ENCODE data around the gene TAF4B.

Gene TAF4B

DNA sequence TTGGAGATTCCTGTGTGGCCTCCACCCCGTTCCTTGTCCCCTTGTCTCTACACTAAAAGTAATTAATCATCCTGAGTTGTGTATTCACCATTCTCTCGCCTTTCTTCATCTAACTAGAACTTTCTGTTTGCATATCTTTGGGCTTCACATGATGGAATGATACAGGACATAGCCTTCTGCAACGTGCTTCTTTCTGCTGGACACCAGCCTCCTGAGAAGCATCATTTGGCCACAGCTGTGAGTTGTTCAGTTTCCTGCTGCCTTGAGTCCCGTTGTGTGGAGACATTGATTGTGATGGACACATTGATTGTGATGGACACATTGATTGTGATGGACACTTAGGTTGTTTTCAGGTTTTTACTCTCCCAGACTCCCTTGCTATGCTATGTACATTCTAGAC, 182.8 kb downstream of the TAF4B start:
- no peaks in the 10 kb centered on the region for H4K20me1 ChIP-seq (ENCODE audit: insufficient read depth)
- no peaks in the 10 kb centered on the region for H3K36me3 ChIP-seq (ENCODE audit: insufficient read depth)
- no peak overlapping the region for H3K4me3 ChIP-seq (IDR thresholded peaks at IDR 0.05; ENCODE audit: insufficient read depth, low read depth, low read length)
- H3K27me3 ChIP-seq (ENCODE audit: insufficient read depth, low read depth) = no peaks in the 10 kb centered on the region
- no peak overlapping the region for H3K9ac ChIP-seq
- H3K27ac ChIP-seq = no peak overlapping the region
- TF ChIP-seq, protein P1, sequence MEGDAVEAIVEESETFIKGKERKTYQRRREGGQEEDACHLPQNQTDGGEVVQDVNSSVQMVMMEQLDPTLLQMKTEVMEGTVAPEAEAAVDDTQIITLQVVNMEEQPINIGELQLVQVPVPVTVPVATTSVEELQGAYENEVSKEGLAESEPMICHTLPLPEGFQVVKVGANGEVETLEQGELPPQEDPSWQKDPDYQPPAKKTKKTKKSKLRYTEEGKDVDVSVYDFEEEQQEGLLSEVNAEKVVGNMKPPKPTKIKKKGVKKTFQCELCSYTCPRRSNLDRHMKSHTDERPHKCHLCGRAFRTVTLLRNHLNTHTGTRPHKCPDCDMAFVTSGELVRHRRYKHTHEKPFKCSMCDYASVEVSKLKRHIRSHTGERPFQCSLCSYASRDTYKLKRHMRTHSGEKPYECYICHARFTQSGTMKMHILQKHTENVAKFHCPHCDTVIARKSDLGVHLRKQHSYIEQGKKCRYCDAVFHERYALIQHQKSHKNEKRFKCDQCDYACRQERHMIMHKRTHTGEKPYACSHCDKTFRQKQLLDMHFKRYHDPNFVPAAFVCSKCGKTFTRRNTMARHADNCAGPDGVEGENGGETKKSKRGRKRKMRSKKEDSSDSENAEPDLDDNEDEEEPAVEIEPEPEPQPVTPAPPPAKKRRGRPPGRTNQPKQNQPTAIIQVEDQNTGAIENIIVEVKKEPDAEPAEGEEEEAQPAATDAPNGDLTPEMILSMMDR (conservative IDR thresholded peaks at IDR 0.05; ENCODE audit: low read depth, low read length) = no peak
- no peaks in the 10 kb centered on the region for H3K4me1 ChIP-seq (ENCODE audit: low read depth, poor library complexity, severe bottlenecking)
- no peak overlapping the region for H3K4me2 ChIP-seq
- no peaks in the 10 kb centered on the region for H3K79me2 ChIP-seq (ENCODE audit: insufficient read depth, low read depth)
- no peak overlapping the region for H2AFZ ChIP-seq (ENCODE audit: low read depth)

DNA sequence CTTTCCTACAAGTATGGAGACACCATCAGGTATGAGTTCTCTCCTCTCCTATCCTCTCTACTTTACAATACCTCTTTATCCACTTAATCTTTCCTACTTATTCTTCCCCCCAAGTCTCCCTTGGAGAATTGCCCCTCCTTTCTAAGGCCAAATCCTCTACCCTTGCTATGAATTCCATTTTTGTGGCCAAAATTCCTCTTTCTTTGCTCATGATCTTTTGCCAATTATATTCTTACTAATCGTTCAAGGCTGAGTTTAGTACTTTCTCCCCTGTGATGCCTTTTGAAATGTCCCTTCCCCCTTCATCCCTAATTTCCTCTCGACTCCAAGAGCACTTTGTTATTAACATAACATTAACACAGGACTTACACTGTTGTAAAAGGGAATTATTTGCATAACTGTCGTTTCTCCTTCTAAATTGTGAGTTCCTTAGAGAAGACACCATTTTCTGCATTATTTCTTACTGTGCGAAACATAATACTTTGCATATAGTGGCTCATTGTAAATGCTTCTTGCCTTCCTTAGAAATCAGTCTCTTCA, 188.7 kb downstream of the TAF4B start:
- TF ChIP-seq, protein P1 (conservative IDR thresholded peaks at IDR 0.05; ENCODE audit: low read depth, low read length) = no peak
- Histone ChIP-seq H3K27ac (no peak overlapping the region), H3K36me3 (ENCODE audit: insufficient read depth) (no peaks in the 10 kb centered on the region), H3K4me1 (ENCODE audit: low read depth, poor library complexity, severe bottlenecking) (peaks cover 2% of the 10 kb centered on the region), H2AFZ (ENCODE audit: low read depth) (no peak overlapping the region), H3K9ac (no peak overlapping the region), H3K4me2 (no peak overlapping the region), H3K27me3 (ENCODE audit: insufficient read depth, low read depth) (no peaks in the 10 kb centered on the region), H4K20me1 (ENCODE audit: insufficient read depth) (no peaks in the 10 kb centered on the region), H3K79me2 (ENCODE audit: insufficient read depth, low read depth) (no peaks in the 10 kb centered on the region), H3K4me3 (IDR thresholded peaks at IDR 0.05; ENCODE audit: insufficient read depth, low read depth, low read length) (no peak overlapping the region)

DNA sequence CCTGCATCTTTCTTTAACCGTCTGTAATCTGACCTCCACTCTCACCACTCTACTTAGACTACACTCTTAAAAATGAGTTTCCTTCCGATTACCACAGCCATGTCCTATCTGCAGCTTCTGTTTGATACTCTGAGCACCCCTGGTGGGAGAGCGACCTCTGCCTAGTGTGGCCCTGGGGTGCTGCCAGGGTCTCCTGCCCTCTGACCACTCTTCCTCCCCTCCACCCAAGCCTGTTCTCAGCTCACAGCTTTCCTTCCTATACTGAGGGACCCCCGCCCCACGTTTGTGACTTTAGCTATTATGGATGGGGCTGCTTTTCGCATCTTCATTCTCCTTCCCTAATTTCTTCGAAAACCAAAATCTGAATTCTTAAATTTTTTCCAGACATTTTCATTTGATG, 189.4 kb downstream of the TAF4B start:
- Histone ChIP-seq H3K4me2 (no peak overlapping the region), H2AFZ (ENCODE audit: low read depth) (no peak overlapping the region), H4K20me1 (ENCODE audit: insufficient read depth) (no peaks in the 10 kb centered on the region), H3K27me3 (ENCODE audit: insufficient read depth, low read depth) (no peaks in the 10 kb centered on the region), H3K4me3 (IDR thresholded peaks at IDR 0.05; ENCODE audit: insufficient read depth, low read depth, low read length) (no peak overlapping the region), H3K79me2 (ENCODE audit: insufficient read depth, low read depth) (no peaks in the 10 kb centered on the region), H3K27ac (no peak overlapping the region), H3K9ac (no peak overlapping the region), H3K36me3 (ENCODE audit: insufficient read depth) (no peaks in the 10 kb centered on the region), H3K4me1 (ENCODE audit: low read depth, poor library complexity, severe bottlenecking) (peaks cover 9% of the 10 kb centered on the region)
- TF ChIP-seq, protein P1 (conservative IDR thresholded peaks at IDR 0.05; ENCODE audit: low read depth, low read length) = no peak

DNA sequence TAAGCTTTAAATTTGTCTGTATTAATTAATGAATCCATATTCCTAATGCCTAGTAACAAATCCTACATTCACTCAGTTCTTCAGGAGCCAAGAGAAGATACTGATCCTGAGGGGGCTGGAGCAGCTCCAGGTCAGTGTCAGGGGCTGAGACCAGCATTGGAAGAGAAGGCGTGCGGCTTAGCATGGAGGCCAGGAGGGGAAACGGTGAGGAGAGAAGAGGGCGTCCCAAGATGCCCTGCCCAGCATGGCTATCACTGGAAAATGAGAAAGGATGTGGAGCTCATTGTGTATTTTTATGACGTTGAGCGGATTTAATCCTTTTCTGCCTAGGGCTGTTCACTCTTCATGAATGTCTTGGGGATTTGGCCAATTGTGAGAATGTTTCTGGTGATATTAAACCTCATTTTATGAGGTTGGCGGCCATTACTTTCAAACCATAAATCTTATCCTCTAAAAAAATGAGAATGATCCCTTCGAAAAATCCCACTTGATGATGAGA, 190.5 kb downstream of the TAF4B start:
- Histone ChIP-seq H3K36me3 (ENCODE audit: insufficient read depth) (no peaks in the 10 kb centered on the region), H3K79me2 (ENCODE audit: insufficient read depth, low read depth) (no peaks in the 10 kb centered on the region), H4K20me1 (ENCODE audit: insufficient read depth) (no peaks in the 10 kb centered on the region), H2AFZ (ENCODE audit: low read depth) (no peak overlapping the region), H3K9ac (no peak overlapping the region), H3K4me2 (no peak overlapping the region), H3K27ac (no peak overlapping the region), H3K27me3 (ENCODE audit: insufficient read depth, low read depth) (no peaks in the 10 kb centered on the region), H3K4me3 (IDR thresholded peaks at IDR 0.05; ENCODE audit: insufficient read depth, low read depth, low read length) (no peak overlapping the region), H3K4me1 (ENCODE audit: low read depth, poor library complexity, severe bottlenecking) (peaks cover 10% of the 10 kb centered on the region)
- TF ChIP-seq, protein P1 (conservative IDR thresholded peaks at IDR 0.05; ENCODE audit: low read depth, low read length) = no peak

Measured in KMS-11 (cell line).